Measurements from ENCODE around the gene CDC42BPB.

- TF ChIP-seq, protein P1, sequence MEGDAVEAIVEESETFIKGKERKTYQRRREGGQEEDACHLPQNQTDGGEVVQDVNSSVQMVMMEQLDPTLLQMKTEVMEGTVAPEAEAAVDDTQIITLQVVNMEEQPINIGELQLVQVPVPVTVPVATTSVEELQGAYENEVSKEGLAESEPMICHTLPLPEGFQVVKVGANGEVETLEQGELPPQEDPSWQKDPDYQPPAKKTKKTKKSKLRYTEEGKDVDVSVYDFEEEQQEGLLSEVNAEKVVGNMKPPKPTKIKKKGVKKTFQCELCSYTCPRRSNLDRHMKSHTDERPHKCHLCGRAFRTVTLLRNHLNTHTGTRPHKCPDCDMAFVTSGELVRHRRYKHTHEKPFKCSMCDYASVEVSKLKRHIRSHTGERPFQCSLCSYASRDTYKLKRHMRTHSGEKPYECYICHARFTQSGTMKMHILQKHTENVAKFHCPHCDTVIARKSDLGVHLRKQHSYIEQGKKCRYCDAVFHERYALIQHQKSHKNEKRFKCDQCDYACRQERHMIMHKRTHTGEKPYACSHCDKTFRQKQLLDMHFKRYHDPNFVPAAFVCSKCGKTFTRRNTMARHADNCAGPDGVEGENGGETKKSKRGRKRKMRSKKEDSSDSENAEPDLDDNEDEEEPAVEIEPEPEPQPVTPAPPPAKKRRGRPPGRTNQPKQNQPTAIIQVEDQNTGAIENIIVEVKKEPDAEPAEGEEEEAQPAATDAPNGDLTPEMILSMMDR (IDR thresholded peaks at IDR 0.05): no peak
- no peak for TF ChIP-seq TP53 (CRISPR knock-in tag; IDR thresholded peaks at IDR 0.05)
- TF ChIP-seq, protein P2, sequence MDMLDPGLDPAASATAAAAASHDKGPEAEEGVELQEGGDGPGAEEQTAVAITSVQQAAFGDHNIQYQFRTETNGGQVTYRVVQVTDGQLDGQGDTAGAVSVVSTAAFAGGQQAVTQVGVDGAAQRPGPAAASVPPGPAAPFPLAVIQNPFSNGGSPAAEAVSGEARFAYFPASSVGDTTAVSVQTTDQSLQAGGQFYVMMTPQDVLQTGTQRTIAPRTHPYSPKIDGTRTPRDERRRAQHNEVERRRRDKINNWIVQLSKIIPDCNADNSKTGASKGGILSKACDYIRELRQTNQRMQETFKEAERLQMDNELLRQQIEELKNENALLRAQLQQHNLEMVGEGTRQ (CRISPR knock-in tag; IDR thresholded peaks at IDR 0.05): no peak
Observed at GRCh38 chr14:103016594-103016993, 40.8 kb downstream of the CDC42BPB start.

Measured in WTC11 (cell line).